ENCODE measurements around the gene SEC23IP.

GRCh38 chr10:119919271-119919670 is 26.7 kb downstream of the SEC23IP start:
- TF ChIP-seq CTCF (IDR thresholded peaks at IDR 0.05) (no peak), EZH2phosphoT487 (IDR thresholded peaks at IDR 0.05) (no peak)
